PC-9 (cell line): ENCODE results near the gene NCAPG. TPM values are rescaled to one million over a fixed set of nuclear protein-coding genes. Genes with fewer than 3 reads are reported as not detected.

Source experiments
- BruUV-seq: library from RNA; stranded (reverse); fragments of 400-500 nt; replicated peaks from 2 replicates; lab custom pipeline; 2021; lab: Mats Ljungman, UMichigan
- CTCF ChIA-PET: fragments of 300-600 bp; sonication (Branson Sonifier 250); formaldehyde crosslinking; loops from one replicate; lab custom pipeline; 2022; ENCODE audit warnings: antibody characterized with exemption; lab: Charles Lee
- POLR2A ChIA-PET: fragments of 300-600 bp; sonication (Branson Sonifier 250); formaldehyde crosslinking; loops from one replicate; lab custom pipeline; 2022; ENCODE audit warnings: antibody characterized with exemption; ENCODE audit not compliant: unreplicated experiment; lab: Charles Lee
- DNase-seq, 2 experiments: peaks; one replicate each; pipeline versions ENCODE4 v3.0.0 to v3.0.0-alpha.2; 2015 to 2022; ENCODE audit warnings: mixed read lengths in 1 of 2
- H2AFZ ChIP-seq: fragments of 200-600 bp; sonication (generic); 2 replicates; pipeline ENCODE4 v1.8.1; 2017; ENCODE audit warnings: antibody characterized with exemption
- H3F3A ChIP-seq: fragments of 200-600 bp; sonication (generic); 2 replicates; pipeline ENCODE4 v1.8.1; 2017; ENCODE audit warnings: antibody characterized with exemption, mild to moderate bottlenecking, low read depth; ENCODE audit not compliant: insufficient read depth
- H3K27ac ChIP-seq: fragments of 200-600 bp; sonication (generic); 2 replicates; pipeline ENCODE4 v1.6.1; 2016; ENCODE audit warnings: mixed run types
- H3K27me3 ChIP-seq: fragments of 200-600 bp; sonication (generic); 2 replicates; pipeline ENCODE4 v1.6.1; 2016; ENCODE audit warnings: low read depth, mixed run types; ENCODE audit not compliant: insufficient read depth
- H3K36me3 ChIP-seq: fragments of 200-600 bp; sonication (generic); 2 replicates; pipeline ENCODE4 v1.6.1; 2016; ENCODE audit warnings: low read depth, mixed run types
- H3K4me1 ChIP-seq: fragments of 200-600 bp; sonication (generic); replicated peaks from 2 replicates; pipeline ENCODE4 v1.6.1; 2016; ENCODE audit warnings: mixed run types; ENCODE audit not compliant: insufficient read depth
- H3K4me2 ChIP-seq: fragments of 200-600 bp; sonication (generic); 2 replicates; pipeline ENCODE4 v1.6.1; 2017; ENCODE audit warnings: mixed run types
- H3K4me3 ChIP-seq: fragments of 200-600 bp; sonication (generic); 2 replicates; pipeline ENCODE4 v1.6.1; 2016; ENCODE audit warnings: mixed run types
- H3K79me2 ChIP-seq: fragments of 200-600 bp; sonication (generic); 2 replicates; pipeline ENCODE4 v1.6.1; 2017; ENCODE audit warnings: low read depth, mixed run types
- H3K9me2 ChIP-seq: fragments of 200-600 bp; sonication (generic); 2 replicates; pipeline ENCODE4 v1.8.1; 2017; ENCODE audit warnings: mild to moderate bottlenecking; ENCODE audit not compliant: insufficient read depth
- H3K9me3 ChIP-seq: fragments of 200-600 bp; sonication (generic); 2 replicates; pipeline ENCODE4 v1.8.1; 2016; ENCODE audit warnings: low read depth; ENCODE audit not compliant: insufficient read depth
- H4K20me1 ChIP-seq: fragments of 200-600 bp; sonication (generic); 2 replicates; pipeline ENCODE4 v1.8.1; 2017; ENCODE audit not compliant: insufficient read depth
- EZH2 ChIP-seq: fragments of 200-600 bp; sonication (generic); IDR thresholded peaks from 2 replicates; pipeline ENCODE4 v1.8.0; 2017; ENCODE audit warnings: antibody characterized with exemption, low read depth
- intact Hi-C: fragments of 100-400 bp; cut with micrococcal nuclease; formaldehyde crosslinking; loops from one replicate; pipeline ENCODE4 v1.10.0; 2022; ENCODE audit not compliant: unreplicated experiment
- total RNA-seq: library from RNA; stranded (reverse); gene quantifications from 2 replicates; pipeline ENCODE4 v1.2.3, GENCODE V29; 2021
- TF ChIP-seq, protein P1 (sequence below): fragments of 200-600 bp; sonication (generic); conservative IDR thresholded peaks from 2 replicates; pipeline ENCODE4 v1.6.1; 2017; ENCODE audit warnings: mixed run types, antibody characterized with exemption, mild to moderate bottlenecking, moderate library complexity

The NCAPG gene
- total RNA-seq, 1 experiment from 2014 or later = 53.7 TPM

DNA sequence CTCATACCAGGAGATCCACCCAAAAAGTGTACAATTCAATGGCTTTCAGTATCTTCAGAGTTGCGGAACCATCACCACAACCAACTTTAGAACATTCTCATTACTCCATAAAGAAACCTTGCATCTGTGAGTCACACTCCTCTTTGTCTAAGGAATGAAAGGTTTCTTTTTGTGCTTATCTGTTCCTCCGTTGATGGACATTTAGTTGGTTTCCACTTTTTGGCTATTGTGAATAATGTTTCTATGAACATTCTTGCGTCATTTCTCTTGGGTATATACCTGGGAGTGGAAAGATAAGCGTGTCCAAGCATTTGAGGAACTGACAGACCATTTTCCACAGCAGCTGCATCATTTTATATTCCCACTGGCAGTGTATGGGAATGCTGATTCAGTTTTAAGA, 39.9 kb upstream of the NCAPG start:
- intact Hi-C loops = no loop called here
- H3F3A ChIP-seq = no peaks in the 10 kb centered on the region
- no peaks in the 10 kb centered on the region for H3K27me3 ChIP-seq
- no peak overlapping the region for H3K4me2 ChIP-seq
- DNase-seq = no peak
- H4K20me1 ChIP-seq = no peaks in the 10 kb centered on the region
- H3K4me1 ChIP-seq = no peaks in the 10 kb centered on the region
- no peaks in the 10 kb centered on the region for H3K36me3 ChIP-seq
- no peaks in the 10 kb centered on the region for H3K9me2 ChIP-seq
- ChIA-PET POLR2A (no interaction called here), CTCF (no interaction called here)
- no peaks in the 10 kb centered on the region for H3K79me2 ChIP-seq
- H3K27ac ChIP-seq = no peak overlapping the region
- no peak overlapping the region for H2AFZ ChIP-seq
- no peak overlapping the region for H3K4me3 ChIP-seq
- no peaks in the 10 kb centered on the region for H3K9me3 ChIP-seq
- TF ChIP-seq, protein P1, sequence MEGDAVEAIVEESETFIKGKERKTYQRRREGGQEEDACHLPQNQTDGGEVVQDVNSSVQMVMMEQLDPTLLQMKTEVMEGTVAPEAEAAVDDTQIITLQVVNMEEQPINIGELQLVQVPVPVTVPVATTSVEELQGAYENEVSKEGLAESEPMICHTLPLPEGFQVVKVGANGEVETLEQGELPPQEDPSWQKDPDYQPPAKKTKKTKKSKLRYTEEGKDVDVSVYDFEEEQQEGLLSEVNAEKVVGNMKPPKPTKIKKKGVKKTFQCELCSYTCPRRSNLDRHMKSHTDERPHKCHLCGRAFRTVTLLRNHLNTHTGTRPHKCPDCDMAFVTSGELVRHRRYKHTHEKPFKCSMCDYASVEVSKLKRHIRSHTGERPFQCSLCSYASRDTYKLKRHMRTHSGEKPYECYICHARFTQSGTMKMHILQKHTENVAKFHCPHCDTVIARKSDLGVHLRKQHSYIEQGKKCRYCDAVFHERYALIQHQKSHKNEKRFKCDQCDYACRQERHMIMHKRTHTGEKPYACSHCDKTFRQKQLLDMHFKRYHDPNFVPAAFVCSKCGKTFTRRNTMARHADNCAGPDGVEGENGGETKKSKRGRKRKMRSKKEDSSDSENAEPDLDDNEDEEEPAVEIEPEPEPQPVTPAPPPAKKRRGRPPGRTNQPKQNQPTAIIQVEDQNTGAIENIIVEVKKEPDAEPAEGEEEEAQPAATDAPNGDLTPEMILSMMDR = no peak
- TF ChIP-seq EZH2 = no peak
- BruUV-seq = no TSS peak

DNA sequence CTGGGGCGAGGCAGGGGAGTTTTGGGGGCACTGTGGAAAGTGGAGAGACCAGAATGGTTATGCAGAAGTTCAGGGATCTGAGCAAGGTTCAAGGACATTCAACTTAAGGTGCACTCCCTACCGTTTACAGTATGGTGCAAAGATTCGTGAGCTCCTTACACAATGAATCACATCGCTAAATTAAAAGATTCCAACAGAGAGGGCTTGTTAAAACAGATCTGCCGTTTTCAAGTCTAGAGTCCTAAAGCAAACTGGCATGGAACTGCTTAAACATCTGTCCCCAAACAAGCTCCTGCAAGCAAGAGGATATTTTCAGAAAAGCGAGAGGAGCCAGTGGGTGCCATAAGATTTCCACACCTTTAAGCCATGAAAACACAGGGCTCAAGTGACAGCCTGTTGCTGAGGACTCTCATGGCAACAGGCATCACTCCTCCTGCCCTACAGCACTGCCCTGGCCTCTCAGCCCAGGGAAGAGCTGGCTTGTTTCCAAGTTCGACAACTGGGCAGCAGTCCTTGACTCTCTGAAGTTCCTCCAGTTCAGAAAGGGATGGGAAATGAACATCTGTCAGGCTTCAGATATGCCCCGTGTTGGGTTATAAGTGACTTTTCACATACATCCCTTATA, 39.4 kb upstream of the NCAPG start:
- Histone ChIP-seq H3K4me2 (no peak overlapping the region), H3K27me3 (no peaks in the 10 kb centered on the region)
- POLR2A ChIA-PET = interaction anchor here (0.6 kb wide), 1 partner anchor 31 kb away, joined by 5 read pairs; no protein-coding TSS in a partner anchor

DNA sequence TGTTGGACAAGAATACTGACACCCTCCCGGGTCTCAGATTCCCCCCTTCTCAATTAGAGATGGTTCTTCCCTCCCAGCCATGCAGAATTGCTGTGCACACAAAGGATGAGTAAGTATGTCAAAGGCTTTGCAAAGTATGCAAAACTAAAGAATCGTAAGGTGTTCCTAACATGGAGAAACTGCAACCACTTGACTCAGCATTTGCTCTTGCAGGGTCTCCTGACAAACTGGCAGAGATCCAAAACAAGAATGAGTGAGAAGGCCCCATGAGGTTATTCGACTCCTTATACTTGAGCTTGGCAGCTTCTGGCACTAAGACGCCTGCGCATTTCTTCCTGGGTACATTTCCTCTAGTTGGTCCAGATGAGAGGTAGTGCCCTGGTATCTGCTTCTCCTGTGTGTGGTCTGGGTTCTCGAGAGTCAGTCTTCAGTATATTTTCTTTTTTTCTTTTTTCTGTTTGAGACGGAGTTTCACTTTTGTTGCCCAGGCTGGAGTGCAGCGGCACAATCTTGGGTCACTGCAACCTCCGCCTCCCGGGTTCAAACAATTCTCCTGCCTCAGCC, 37.6 kb upstream of the NCAPG start:
- H3K4me2 ChIP-seq = no peak overlapping the region
- DNase-seq = no peak
- intact Hi-C loops = no loop called here
- no peaks in the 10 kb centered on the region for H3K36me3 ChIP-seq
- no peaks in the 10 kb centered on the region for H3K79me2 ChIP-seq
- ChIA-PET CTCF (interaction anchor here (0.6 kb wide), 1 partner anchor 31 kb away, joined by 14 read pairs; no protein-coding TSS in a partner anchor), POLR2A (no interaction called here)
- H3F3A ChIP-seq = no peaks in the 10 kb centered on the region
- no peak overlapping the region for H2AFZ ChIP-seq
- no peaks in the 10 kb centered on the region for H4K20me1 ChIP-seq
- no peaks in the 10 kb centered on the region for H3K9me3 ChIP-seq
- no peak overlapping the region for H3K4me3 ChIP-seq
- no TSS peak for BruUV-seq
- H3K27me3 ChIP-seq = no peaks in the 10 kb centered on the region
- no peaks in the 10 kb centered on the region for H3K4me1 ChIP-seq
- H3K9me2 ChIP-seq = no peaks in the 10 kb centered on the region
- TF ChIP-seq EZH2 = no peak
- TF ChIP-seq, protein P1 = no peak
- H3K27ac ChIP-seq = no peak overlapping the region

More for the DNA sequence above, 39.4 kb upstream of the NCAPG start:
- H3K9me3 ChIP-seq = no peaks in the 10 kb centered on the region
- intact Hi-C loops = no loop called here
- BruUV-seq = no TSS peak
- H2AFZ ChIP-seq = no peak overlapping the region
- H3K79me2 ChIP-seq = no peaks in the 10 kb centered on the region
- no peaks in the 10 kb centered on the region for H3F3A ChIP-seq
- TF ChIP-seq, protein P1 = no peak
- no peak for TF ChIP-seq EZH2
- no peak for DNase-seq
- no peak overlapping the region for H3K27ac ChIP-seq
- no peaks in the 10 kb centered on the region for H4K20me1 ChIP-seq
- no peaks in the 10 kb centered on the region for H3K4me1 ChIP-seq
- CTCF ChIA-PET = no interaction called here
- no peaks in the 10 kb centered on the region for H3K36me3 ChIP-seq
- no peak overlapping the region for H3K4me3 ChIP-seq
- no peaks in the 10 kb centered on the region for H3K9me2 ChIP-seq
